ENCODE results near the gene SCN4B.

DNA sequence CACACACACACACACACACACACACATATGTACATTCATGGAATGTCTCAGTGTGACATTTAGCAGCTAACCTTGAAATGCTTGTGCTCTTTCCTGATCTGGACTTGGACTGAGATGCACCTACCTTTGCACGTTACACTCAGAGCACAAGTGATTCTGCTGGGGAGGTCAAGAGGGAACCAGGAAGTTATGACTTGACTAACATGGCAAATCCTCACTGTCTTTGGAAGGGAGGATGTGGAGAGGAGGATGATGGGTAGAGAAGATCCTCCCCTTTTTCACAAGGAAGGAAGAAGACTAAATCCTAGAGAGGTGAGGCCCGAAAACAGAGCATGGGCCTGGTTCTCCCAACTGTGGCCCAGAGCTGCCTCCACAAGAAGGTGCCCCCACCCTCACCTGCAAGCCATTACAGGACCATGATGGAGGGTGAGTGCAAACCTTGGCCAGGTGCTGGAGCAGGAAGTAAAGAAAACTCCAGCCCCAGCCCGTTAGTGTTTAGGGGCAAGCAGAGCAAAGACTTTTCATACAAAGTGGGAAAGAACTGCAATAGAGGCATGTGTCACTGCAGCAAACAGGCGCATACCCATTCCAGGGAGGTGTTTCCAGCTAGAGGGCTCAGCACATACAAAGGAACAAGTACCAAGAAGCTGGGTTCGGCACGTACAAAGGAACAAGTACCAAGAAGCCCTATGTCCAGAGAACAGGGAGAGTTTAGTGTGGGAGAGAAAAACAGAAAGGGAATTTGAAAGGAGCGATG is 26.4 kb downstream of the SCN4B start:
- no peak for TF ChIP-seq POLR2AphosphoS5 (IDR thresholded peaks at IDR 0.05; ENCODE audit: low read depth)
- TF ChIP-seq, protein P1, sequence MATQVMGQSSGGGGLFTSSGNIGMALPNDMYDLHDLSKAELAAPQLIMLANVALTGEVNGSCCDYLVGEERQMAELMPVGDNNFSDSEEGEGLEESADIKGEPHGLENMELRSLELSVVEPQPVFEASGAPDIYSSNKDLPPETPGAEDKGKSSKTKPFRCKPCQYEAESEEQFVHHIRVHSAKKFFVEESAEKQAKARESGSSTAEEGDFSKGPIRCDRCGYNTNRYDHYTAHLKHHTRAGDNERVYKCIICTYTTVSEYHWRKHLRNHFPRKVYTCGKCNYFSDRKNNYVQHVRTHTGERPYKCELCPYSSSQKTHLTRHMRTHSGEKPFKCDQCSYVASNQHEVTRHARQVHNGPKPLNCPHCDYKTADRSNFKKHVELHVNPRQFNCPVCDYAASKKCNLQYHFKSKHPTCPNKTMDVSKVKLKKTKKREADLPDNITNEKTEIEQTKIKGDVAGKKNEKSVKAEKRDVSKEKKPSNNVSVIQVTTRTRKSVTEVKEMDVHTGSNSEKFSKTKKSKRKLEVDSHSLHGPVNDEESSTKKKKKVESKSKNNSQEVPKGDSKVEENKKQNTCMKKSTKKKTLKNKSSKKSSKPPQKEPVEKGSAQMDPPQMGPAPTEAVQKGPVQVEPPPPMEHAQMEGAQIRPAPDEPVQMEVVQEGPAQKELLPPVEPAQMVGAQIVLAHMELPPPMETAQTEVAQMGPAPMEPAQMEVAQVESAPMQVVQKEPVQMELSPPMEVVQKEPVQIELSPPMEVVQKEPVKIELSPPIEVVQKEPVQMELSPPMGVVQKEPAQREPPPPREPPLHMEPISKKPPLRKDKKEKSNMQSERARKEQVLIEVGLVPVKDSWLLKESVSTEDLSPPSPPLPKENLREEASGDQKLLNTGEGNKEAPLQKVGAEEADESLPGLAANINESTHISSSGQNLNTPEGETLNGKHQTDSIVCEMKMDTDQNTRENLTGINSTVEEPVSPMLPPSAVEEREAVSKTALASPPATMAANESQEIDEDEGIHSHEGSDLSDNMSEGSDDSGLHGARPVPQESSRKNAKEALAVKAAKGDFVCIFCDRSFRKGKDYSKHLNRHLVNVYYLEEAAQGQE (IDR thresholded peaks at IDR 0.05; ENCODE audit: insufficient replicate concordance, low read depth): no peak
